Psoas muscle (tissue), 8 donors: ENCODE results near the gene TM9SF4. TPM values are rescaled to one million over a fixed set of nuclear protein-coding genes. Genes with fewer than 3 reads are reported as not detected.
"Not testable (repeated sequence)": the region's sequence is repeated elsewhere in the genome, so short reads cannot be mapped to it uniquely, and the experiment has no call there.

Experiments
- ATAC-seq, 4 donors: fragments of 200-7000 bp; cut with Tn5 transposase; one replicate each; pipeline ENCODE4 v1.9.1; 2020; ENCODE audit warnings: moderate library complexity in 3 of 4, mild to moderate bottlenecking in 2 of 4
- DNase-seq, 2 donors: peaks; one replicate each; pipeline ENCODE4 v3.0.0-alpha.2; 2020
- H3K27ac ChIP-seq: fragments of 200-600 bp; one replicate; pipeline ENCODE4 v1.8.0; 2022
- H3K27me3 ChIP-seq, 3 donors: fragments of 200-600 bp in 1 of 3; one replicate each; pipeline versions ENCODE4 v1.6.1 to v1.8.0; 2013 to 2022; ENCODE audit warnings: low read length in 2 of 3, mild to moderate bottlenecking in 2 of 3, moderate library complexity in 1 of 3; ENCODE audit not compliant: insufficient read depth in 3 of 3
- H3K36me3 ChIP-seq, 2 donors: fragments of 200-600 bp in 1 of 2; one replicate each; pipeline versions ENCODE4 v1.6.1 to v1.8.0; 2013 to 2022; ENCODE audit warnings: low read depth in 1 of 2, mild to moderate bottlenecking in 1 of 2, moderate library complexity in 1 of 2; ENCODE audit not compliant: insufficient read depth in 1 of 2
- H3K4me1 ChIP-seq: fragments of 200-600 bp; one replicate; pipeline ENCODE4 v1.8.0; 2022
- H3K4me3 ChIP-seq: fragments of 200-600 bp; one replicate; pipeline ENCODE4 v1.8.0; 2022; ENCODE audit warnings: mild to moderate bottlenecking
- H3K9me3 ChIP-seq: fragments of 200-600 bp; one replicate; pipeline ENCODE4 v1.8.0; 2022
- CTCF ChIP-seq: fragments of 200-600 bp; IDR thresholded peaks from one replicate; pipeline ENCODE4 v1.8.0; 2022; ENCODE audit warnings: antibody characterized with exemption
- WGBS, 3 donors: extraction: QIAGEN DNeasy Blood & Tissue Kit; methylation state at CpG; one replicate each; pipeline versions ENCODE4 v1.1.6 to v1.1.7; 2013; 5-methylcytosine and 5-hydroxymethylcytosine counted together
- intact Hi-C, 2 donors: fragments of 100-400 bp; cut with DNase I; formaldehyde crosslinking; loops; one replicate each; pipeline versions ENCODE4 v1.11.0 to v1.14.2; 2022
- polyA plus RNA-seq, 3 donors: library from polyadenylated mRNA; stranded (reverse); fragments of 200-250 nt; gene quantifications; one replicate each; pipeline ENCODE4 v1.2.3, GENCODE V29; 2013
- total RNA-seq, 4 donors: library from RNA; stranded (reverse); fragmentation: NEBNext Ultra II Directional in 2 of 4; extraction: Animal tissue kit (Norgen Biotek cat#: 25700) in 2 of 4; gene quantifications; one replicate each; pipeline versions ENCODE4 v1.2.1 to v1.2.4, GENCODE V29; 2021 to 2023
- donor health status: healthy with polysubstance abuse.
- donor health status: DM: no; HTN: no; CAD: no; lungs with moderate emphysema.
- donor health status: Bipolar disorder and iron deficiency.
- donor health status: healthy.
- donor health status: DM: yes; HTN: yes; CAD: no.
- donor health status: DM: no; HTN: no; CAD: no.
- donor health status: DM: no; HTN: no; CAD: no.
- donor health status: DM: yes; HTN: yes; CAD: no.

TM9SF4 gene
- total and polyA plus RNA-seq, 7 donors, result 14.0 to 28.0 (median 25.7) TPM

- Histone ChIP-seq H3K27ac (no peak overlapping the region), H3K4me1 (peaks cover 54% of the 10 kb centered on the region), H3K36me3 (peaks cover 0 to 2% of the 10 kb centered on the region in 2 donors), H3K4me3 (no peak overlapping the region), H3K27me3 (no peaks in the 10 kb centered on the region), H3K9me3 (no peaks in the 10 kb centered on the region)
- ATAC-seq (peak in 1 of 4 donors; percentile 17), DNase-seq (no peak)
- intact Hi-C loops, result loop anchor here in 1 of 2 donors (10.0 kb wide), 1 partner anchor 90 kb away; the partner anchor contains the start of genes PLAGL2 and POFUT1
- WGBS, 3 donors, result 70 to 86% (median 79%) methylated on average over 8 of the region's 8 CpGs
- no peak for TF ChIP-seq CTCF
Observed at GRCh38 chr20:32114305-32114960, 4.9 kb downstream of the TM9SF4 start.

- H3K4me1 ChIP-seq, result peaks cover 53% of the 10 kb centered on the region
- DNase-seq (no peak), ATAC-seq (peak in 1 of 4 donors; percentile 4)
- intact Hi-C loops, result loop anchor here in 1 of 2 donors (10.0 kb wide), 1 partner anchor 90 kb away; the partner anchor contains the start of genes PLAGL2 and POFUT1
- no peaks in the 10 kb centered on the region for H3K9me3 ChIP-seq
- H3K36me3 ChIP-seq, result peaks cover 0 to 2% of the 10 kb centered on the region in 2 donors
- H3K27ac ChIP-seq, result peak overlapping the region; percentile 69
- H3K4me3 ChIP-seq, result no peak overlapping the region
- no peaks in the 10 kb centered on the region for H3K27me3 ChIP-seq
- TF ChIP-seq CTCF, result no peak
- 42 to 58% (median 50%) methylated on average over 5 of the region's 5 CpGs for WGBS, 3 donors
Observed at GRCh38 chr20:32115211-32115767, 5.8 kb downstream of the TM9SF4 start.

GRCh38 chr20:32116079-32116521 is 6.6 kb downstream of the TM9SF4 start:
- no peaks in the 10 kb centered on the region for H3K9me3 ChIP-seq
- H3K27ac ChIP-seq, result peak overlapping the region; percentile 69
- 25 to 41% (median 28%) methylated on average over 6 of the region's 6 CpGs for WGBS, 3 donors
- TF ChIP-seq CTCF, result no peak
- DNase-seq (no peak), ATAC-seq (peak; percentile 82 to 87 (median 86))
- H3K4me1 ChIP-seq, result peaks cover 45% of the 10 kb centered on the region
- H3K4me3 ChIP-seq, result peak overlapping the region; percentile 24
- peaks cover 0 to 2% of the 10 kb centered on the region in 2 donors for H3K36me3 ChIP-seq
- intact Hi-C loops, result loop anchor here in 1 of 2 donors (10.0 kb wide), 1 partner anchor 89 kb away; the partner anchor contains the start of genes PLAGL2 and POFUT1
- H3K27me3 ChIP-seq, result no peaks in the 10 kb centered on the region

- peaks cover 41% of the 10 kb centered on the region for H3K4me1 ChIP-seq
- peak in 1 of 4 donors; percentile 6 for ATAC-seq
- intact Hi-C loops, result loop anchor here in 1 of 2 donors (10.0 kb wide), 1 partner anchor 88 kb away; the partner anchor contains the start of genes PLAGL2 and POFUT1
- H3K4me3 ChIP-seq, H3K36me3 ChIP-seq, DNase-seq, H3K9me3 ChIP-seq, H3K27me3 ChIP-seq: not testable (repeated sequence)
- H3K27ac ChIP-seq, result peak overlapping the region; percentile 69
- 47 to 71% (median 50%) methylated on average over 6 of the region's 6 CpGs for WGBS, 3 donors
Observed at GRCh38 chr20:32116796-32117195, 7.3 kb downstream of the TM9SF4 start.

- intact Hi-C loops, result loop anchor here in 1 of 2 donors (10.0 kb wide), 1 partner anchor 86 kb away; the partner anchor contains the start of genes PLAGL2 and POFUT1
- H3K4me3 ChIP-seq, result not testable (repeated sequence)
- 90 to 99% (median 93%) methylated on average over 5 of the region's 5 CpGs for WGBS, 3 donors
Observed at GRCh38 chr20:32118427-32118826, 8.9 kb downstream of the TM9SF4 start.

More at GRCh38 chr20:32118427-32118826, 8.9 kb downstream of the TM9SF4 start:
- H3K27ac ChIP-seq, DNase-seq, ATAC-seq, H3K27me3 ChIP-seq, H3K36me3 ChIP-seq, H3K9me3 ChIP-seq: not testable (repeated sequence)
- peaks cover 29% of the 10 kb centered on the region for H3K4me1 ChIP-seq
